OCI-LY1 (cell line): Measurements from ENCODE around the gene PTX4.

Experiments
- H2AFZ ChIP-seq: fragments of 200-600 bp; sonication (generic), shearing (Covaris generic); 2 replicates; pipeline ENCODE4 v1.6.0; 2014; ENCODE audit warnings: antibody characterized with exemption, mild to moderate bottlenecking, low read length
- H3F3A ChIP-seq: fragments of 200-600 bp; sonication (generic), shearing (Covaris generic); 2 replicates; pipeline ENCODE4 v1.6.0; 2014; ENCODE audit warnings: mild to moderate bottlenecking, antibody characterized with exemption, low read length, moderate library complexity; ENCODE audit not compliant: insufficient read depth
- H3K27ac ChIP-seq: fragments of 200-600 bp; sonication (generic); 2 replicates; pipeline ENCODE4 v1.5.1; 2014; ENCODE audit warnings: low read length, mixed run types, mild to moderate bottlenecking, low read depth; ENCODE audit not compliant: poor library complexity, severe bottlenecking
- H3K27me3 ChIP-seq: fragments of 200-600 bp; sonication (generic); 2 replicates; pipeline ENCODE4 v1.6.0; 2014; ENCODE audit warnings: antibody characterized with exemption, mild to moderate bottlenecking, low read length, moderate library complexity; ENCODE audit not compliant: insufficient read depth
- H3K36me3 ChIP-seq: fragments of 200-600 bp; sonication (generic); 2 replicates; pipeline ENCODE4 v1.6.1; 2014; ENCODE audit warnings: mild to moderate bottlenecking, antibody characterized with exemption, low read length, moderate library complexity, mixed read lengths; ENCODE audit not compliant: insufficient read depth
- H3K4me1 ChIP-seq: fragments of 200-600 bp; sonication (generic); 2 replicates; pipeline ENCODE4 v1.5.1; 2014; ENCODE audit warnings: mild to moderate bottlenecking, low read length, moderate library complexity; ENCODE audit not compliant: insufficient read depth, severe bottlenecking
- H3K4me2 ChIP-seq: fragments of 200-600 bp; sonication (generic), shearing (Covaris generic); 2 replicates; pipeline ENCODE4 v1.6.1; 2014; ENCODE audit warnings: low read length
- H3K4me3 ChIP-seq: fragments of 200-600 bp; sonication (generic); 2 replicates; pipeline ENCODE4 v1.5.1; 2014; ENCODE audit warnings: low read length, low read depth, mild to moderate bottlenecking, mixed read lengths; ENCODE audit not compliant: poor library complexity, severe bottlenecking
- H3K79me2 ChIP-seq: fragments of 200-600 bp; shearing (Covaris generic); 2 replicates; pipeline ENCODE4 v1.6.1; 2016; ENCODE audit warnings: mixed run types, low read length, mixed read lengths; ENCODE audit not compliant: insufficient read depth
- H3K9ac ChIP-seq: fragments of 200-600 bp; sonication (generic), shearing (Covaris generic); 2 replicates; pipeline ENCODE4 v1.6.1; 2014; ENCODE audit warnings: mild to moderate bottlenecking, low read length, mixed read lengths
- H3K9me2 ChIP-seq: fragments of 200-600 bp; sonication (generic), shearing (Covaris generic); 2 replicates; pipeline ENCODE4 v1.6.1; 2014; ENCODE audit warnings: low read depth, mild to moderate bottlenecking, low read length, mixed read lengths
- H3K9me3 ChIP-seq: fragments of 200-600 bp; shearing (Covaris generic); 2 replicates; pipeline ENCODE4 v1.6.1; 2014; ENCODE audit warnings: low read length, mixed read lengths
- H4K20me1 ChIP-seq: fragments of 200-600 bp; sonication (generic), shearing (Covaris generic); 2 replicates; pipeline ENCODE4 v1.6.0; 2016; ENCODE audit warnings: mild to moderate bottlenecking, low read length; ENCODE audit not compliant: insufficient read depth
- CTCF ChIP-seq: fragments of 200-600 bp; sonication (generic), shearing (Covaris generic); IDR thresholded peaks from 2 replicates; pipeline ENCODE4 v1.5.1; 2017; ENCODE audit warnings: mild to moderate bottlenecking, antibody characterized with exemption, low read length, moderate library complexity, mixed read lengths
- EZH2 ChIP-seq: fragments of 200-600 bp; sonication (generic), shearing (Covaris generic); IDR thresholded peaks from 2 replicates; pipeline ENCODE4 v1.8.0; 2017; ENCODE audit warnings: borderline replicate concordance, mixed run types, mild to moderate bottlenecking, antibody characterized with exemption, low read length, moderate library complexity, mixed read lengths

PTX4 gene

GRCh38 chr16:1520461-1520860, 31.7 kb upstream of the PTX4 start:
- Histone ChIP-seq H4K20me1 (no peaks in the 10 kb centered on the region), H3K4me1 (no peaks in the 10 kb centered on the region), H3K4me2 (no peak overlapping the region), H3K9me3 (no peaks in the 10 kb centered on the region), H3K36me3 (no peaks in the 10 kb centered on the region), H3K9ac (no peak overlapping the region), H3F3A (no peaks in the 10 kb centered on the region), H3K27me3 (0 out of 2 replicates have a peak, but pooled peaks cover 5% of the 10 kb centered on the region), H3K9me2 (no peaks in the 10 kb centered on the region), H3K4me3 (no peak overlapping the region), H2AFZ (no peak overlapping the region), H3K27ac (no peak overlapping the region), H3K79me2 (no peaks in the 10 kb centered on the region)
- no peak for TF ChIP-seq EZH2
- no peak for TF ChIP-seq CTCF

- Histone ChIP-seq H2AFZ (no peak overlapping the region), H3K9ac (no peak overlapping the region), H3K27ac (no peak overlapping the region), H3K9me3 (no peaks in the 10 kb centered on the region), H3K9me2 (no peaks in the 10 kb centered on the region), H3K4me3 (no peak overlapping the region), H3F3A (no peaks in the 10 kb centered on the region), H3K36me3 (no peaks in the 10 kb centered on the region), H3K4me2 (no peak overlapping the region), H3K4me1 (no peaks in the 10 kb centered on the region), H3K79me2 (no peaks in the 10 kb centered on the region), H3K27me3 (0 out of 2 replicates have a peak, but pooled peaks cover 5% of the 10 kb centered on the region), H4K20me1 (no peaks in the 10 kb centered on the region)
- TF ChIP-seq EZH2 (no peak), CTCF (no peak)
Observed at GRCh38 chr16:1519831-1520230, 31.1 kb upstream of the PTX4 start.

GRCh38 chr16:1518626-1519135, 29.9 kb upstream of the PTX4 start:
- Histone ChIP-seq H3K4me1 (no peaks in the 10 kb centered on the region), H3F3A (no peaks in the 10 kb centered on the region), H3K9me2 (no peaks in the 10 kb centered on the region), H4K20me1 (no peaks in the 10 kb centered on the region), H3K79me2 (no peaks in the 10 kb centered on the region), H3K9ac (no peak overlapping the region), H3K36me3 (no peaks in the 10 kb centered on the region), H3K27ac (no peak overlapping the region), H2AFZ (no peak overlapping the region), H3K27me3 (0 out of 2 replicates have a peak, but pooled peaks cover 5% of the 10 kb centered on the region), H3K4me2 (no peak overlapping the region), H3K4me3 (no peak overlapping the region), H3K9me3 (no peaks in the 10 kb centered on the region)
- TF ChIP-seq EZH2 = no peak
- TF ChIP-seq CTCF = no peak
